GM03348 (cell line): ENCODE results near the gene PAOX.

Experiments used
- DNase-seq: peaks from one replicate; pipeline ENCODE4 v3.0.0; 2012; ENCODE audit warnings: low spot score

Gene PAOX

DNA sequence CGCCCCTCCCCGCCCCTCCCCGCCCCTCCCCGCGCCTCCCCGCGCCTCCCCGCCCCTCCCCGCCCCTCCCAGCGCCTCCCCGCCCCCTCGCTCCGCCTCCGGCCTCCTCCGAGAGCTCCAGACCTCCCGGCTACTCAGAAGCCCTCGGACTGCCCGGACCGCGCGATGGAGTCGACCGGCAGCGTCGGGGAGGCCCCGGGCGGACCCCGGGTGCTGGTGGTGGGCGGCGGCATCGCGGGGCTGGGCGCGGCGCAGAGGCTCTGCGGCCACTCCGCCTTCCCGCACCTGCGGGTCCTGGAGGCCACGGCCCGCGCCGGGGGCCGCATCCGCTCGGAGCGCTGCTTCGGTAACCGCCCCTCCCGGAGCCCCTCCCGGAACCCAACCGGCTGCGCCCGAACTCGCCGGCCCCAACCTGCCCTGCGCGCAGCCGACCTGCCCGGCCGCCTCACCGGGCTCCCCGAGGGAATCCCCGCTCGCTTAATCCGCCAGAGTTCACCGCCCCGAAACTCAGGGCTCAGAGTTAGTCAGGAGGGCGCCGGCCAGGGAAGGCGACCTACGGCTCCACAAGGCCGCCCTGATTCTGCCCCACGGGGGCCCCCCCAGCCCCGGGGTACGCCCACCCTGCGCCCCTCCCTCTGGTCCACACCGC lies at the start of gene PAOX:
Gene PAOX, plus strand, starts transcription at position 111 of the 649 bp plus-strand sequence. Its CDS starts 55 bp downstream, at position 166.
- DNase-seq = peak; percentile 94

- peak; percentile 91 for DNase-seq
Observed at GRCh38 chr10:133329491-133330202, 49.4 kb upstream of the PAOX start.

- DNase-seq = no peak
Observed at GRCh38 chr10:133332936-133333699, 45.9 kb upstream of the PAOX start.

GRCh38 chr10:133334503-133335245 lies 44.4 kb upstream of the PAOX start:
- DNase-seq = peak; percentile 43

DNA sequence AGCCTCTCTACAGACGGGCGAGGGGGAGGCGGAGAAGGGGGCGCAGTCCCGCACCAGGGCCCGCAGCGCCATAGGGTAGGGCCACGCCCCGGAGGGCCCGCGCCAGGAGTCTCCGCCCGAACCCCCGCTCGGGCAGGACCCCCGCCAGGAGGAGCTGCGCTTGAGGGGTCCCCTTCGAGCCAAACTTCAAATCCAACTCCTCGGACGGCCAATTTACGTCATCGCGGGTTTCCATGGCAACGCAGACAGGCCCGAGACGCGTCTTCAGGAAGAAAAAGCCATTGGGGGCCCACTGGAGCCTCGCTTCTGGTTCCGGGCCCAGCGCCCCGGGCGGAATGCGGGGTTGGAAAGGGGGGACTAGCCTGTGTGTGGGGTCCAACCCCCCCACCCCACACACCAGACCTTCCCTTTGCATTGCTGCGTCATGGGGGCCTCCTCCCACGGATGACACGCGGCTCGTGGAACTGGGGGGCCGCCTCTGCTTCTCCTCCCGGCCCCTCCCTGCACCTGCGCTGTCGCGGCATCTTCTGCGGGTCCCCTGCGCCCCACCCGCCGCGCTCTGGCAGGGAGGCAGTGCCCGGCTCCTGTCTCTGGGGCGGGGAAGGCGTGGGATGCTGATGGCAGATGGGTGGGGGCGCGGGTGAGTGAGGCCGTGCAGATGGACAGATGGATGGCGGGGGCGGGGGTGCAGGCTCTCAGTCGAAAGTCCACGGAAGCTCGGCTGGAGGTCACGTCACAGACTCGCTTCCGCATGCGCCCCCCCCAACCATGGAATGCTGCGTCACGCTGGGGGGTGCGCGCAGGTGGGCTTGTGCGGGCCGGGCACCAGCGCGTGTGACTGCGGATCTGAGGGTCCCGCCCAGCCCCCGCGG lies 43.6 kb upstream of the PAOX start:
- peak; percentile 64 for DNase-seq

DNA sequence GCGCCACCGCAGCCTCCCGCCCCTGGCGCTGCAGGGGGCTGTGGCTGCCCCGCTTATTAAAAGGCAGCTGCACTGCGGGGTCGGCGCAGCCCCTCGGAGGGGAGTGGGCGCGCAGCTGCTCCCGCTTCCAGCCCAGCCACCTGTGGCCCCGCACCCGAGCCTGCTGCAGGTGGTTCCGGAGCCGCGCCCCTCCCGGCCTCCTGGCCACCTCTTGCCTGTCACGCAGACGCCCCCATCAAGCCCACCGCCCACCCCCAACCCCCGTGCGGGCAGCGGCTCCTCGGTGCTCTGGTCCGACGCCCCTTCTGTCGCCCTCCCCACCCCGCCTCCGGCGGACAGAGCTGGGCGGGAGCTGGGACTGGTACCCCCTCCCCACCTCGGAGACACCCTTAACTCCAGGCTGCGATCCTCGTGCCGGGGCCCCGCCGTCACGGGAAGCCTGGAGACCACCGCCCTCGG lies 42.9 kb upstream of the PAOX start:
- DNase-seq = no peak

DNA sequence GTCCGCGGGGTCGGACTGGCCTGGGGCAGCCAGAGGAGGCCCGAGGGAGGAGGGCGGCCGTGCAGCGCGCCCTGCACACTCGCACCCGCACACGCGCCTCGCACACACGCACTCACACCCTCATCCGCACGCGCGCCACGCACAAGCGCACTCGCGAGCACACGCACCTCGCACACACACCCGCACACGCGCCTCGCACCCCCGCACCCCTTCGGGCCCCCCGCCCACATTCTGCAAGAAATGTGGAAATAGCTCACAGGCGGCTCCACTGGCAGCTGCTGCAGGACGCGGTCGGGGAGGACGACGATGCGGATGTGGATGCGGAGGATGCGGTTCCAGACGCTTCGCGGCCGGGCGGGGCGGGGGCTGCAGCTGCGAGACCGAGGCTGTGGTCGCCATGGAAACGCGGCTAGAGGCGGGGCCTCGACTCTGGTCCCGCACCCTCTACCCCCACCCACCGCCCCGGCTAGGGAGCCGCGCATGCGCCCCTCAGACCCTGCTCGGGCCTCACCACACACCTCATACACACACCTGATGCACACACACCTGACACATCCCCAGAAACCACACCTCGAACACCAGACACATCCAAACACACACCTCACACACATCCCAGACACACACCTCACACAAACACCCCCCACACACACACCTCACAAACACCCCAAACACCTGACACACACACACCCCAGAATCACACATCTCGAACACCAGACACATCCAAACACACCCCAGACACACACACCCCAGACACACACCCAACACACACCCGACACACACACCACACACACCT lies 42.3 kb upstream of the PAOX start, which contains the start of gene CALY:
Gene CALY, minus strand, starts transcription at position 320 of the 793 bp plus-strand sequence. CDS start 7,907 bp downstream, outside the sequence.
- DNase-seq = no peak

DNA sequence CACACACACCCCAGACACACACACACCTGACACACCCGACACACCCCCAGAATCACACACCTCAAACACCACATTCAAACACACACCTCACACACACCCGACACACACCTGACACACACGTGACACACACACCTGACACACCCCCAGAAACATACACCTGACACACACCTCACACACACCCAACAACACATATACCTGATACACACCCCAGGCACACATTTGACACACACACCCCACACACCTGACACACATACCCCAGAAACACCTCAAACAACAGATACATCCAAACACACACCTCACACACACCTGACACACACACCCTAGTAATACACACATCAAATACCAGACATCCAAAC lies 41.7 kb upstream of the PAOX start:
- no peak for DNase-seq

GRCh38 chr10:133338080-133339071 lies 40.7 kb upstream of the PAOX start:
- no peak for DNase-seq

DNA sequence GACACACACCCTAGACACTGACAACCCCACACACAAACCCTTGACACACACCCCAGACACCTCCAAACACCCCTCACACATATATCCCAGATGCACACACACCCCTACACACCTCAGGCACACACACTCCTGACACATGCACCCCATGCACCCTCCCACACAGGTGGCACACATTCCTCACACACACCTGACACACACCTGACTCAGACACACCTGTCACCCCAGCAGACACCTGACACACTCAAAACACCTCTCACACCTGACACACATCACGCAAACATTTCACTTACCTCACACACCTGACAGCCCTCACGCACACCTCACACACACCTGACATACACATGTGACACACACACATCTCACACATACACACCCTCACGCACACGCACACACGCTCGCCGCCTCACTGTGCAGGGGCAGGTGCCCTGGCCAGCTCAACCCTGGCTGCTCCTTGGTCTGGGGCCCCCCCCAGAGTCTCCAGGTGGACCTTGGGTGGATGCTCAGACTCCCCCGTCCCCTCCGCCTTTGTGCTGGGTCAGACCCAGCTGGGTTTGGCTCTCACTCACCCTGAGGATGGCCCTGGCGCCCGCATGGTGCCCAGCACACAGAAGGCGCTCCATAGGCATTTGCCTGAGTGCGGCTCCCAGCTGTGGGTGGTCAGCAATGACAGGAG lies 39.2 kb upstream of the PAOX start:
- no peak for DNase-seq

DNA sequence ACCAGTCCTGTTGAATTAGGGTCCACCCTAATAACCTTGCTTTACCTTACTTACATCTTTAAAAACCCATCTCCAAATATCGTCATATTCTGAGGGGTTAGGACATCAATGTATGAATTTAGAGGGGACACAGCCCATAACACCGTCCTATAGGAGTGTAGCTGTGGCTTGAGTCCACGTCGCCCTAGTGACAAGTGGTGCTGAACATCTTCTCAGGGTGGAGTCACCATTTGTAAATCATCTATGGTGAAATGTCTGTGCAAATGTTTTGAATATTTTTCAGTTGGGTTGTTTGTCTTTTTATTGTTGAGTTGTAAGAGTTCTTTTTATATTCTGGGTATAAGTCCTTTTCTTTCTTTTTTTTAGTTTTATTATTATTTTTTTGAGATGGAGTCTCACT lies 37.1 kb upstream of the PAOX start:
- no peak for DNase-seq

DNA sequence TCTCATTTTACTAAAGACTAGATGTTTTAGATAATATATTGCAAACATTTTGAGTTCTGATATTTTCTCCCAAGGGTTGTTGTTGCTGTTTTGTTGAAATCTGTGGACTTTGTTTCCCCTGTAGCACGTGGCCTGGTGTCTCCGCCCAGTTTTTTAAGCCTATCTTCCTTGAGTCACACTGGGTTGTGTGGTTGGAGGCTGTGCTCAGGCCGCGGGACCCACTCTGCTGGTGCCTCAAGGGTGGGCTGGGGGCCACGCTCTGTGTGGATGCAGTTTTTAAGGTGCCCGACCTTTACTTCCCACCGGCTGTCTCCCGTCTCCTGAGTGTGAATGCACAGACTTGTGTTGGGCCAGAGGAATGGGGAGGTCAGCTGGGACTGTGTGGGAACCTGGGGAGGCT lies 36.1 kb upstream of the PAOX start:
- DNase-seq = no peak

- DNase-seq = no peak
Observed at GRCh38 chr10:133343558-133343957, 35.5 kb upstream of the PAOX start.

- DNase-seq = no peak
Observed at GRCh38 chr10:133344236-133344635, 34.8 kb upstream of the PAOX start.

DNA sequence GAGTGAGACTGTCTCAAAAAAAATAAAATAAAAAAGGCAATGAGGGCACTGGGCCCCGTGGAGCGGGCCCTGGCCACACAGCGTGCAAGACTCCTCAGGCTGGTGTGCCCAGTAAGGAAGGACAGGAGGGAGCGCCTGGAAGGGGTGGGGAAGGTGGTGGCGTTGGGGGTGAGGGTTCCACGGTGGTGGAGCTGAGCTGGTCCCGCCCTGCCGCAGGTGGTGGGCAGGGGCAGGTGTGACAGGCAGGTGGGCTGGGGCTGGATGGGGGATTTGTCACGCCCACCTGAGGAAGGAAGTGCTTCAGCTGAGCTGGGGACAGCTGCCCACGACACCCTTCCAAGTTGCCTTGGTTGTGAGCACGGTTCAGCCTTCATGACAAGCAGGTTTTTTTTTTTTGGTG lies 32.6 kb upstream of the PAOX start:
- DNase-seq = no peak

DNA sequence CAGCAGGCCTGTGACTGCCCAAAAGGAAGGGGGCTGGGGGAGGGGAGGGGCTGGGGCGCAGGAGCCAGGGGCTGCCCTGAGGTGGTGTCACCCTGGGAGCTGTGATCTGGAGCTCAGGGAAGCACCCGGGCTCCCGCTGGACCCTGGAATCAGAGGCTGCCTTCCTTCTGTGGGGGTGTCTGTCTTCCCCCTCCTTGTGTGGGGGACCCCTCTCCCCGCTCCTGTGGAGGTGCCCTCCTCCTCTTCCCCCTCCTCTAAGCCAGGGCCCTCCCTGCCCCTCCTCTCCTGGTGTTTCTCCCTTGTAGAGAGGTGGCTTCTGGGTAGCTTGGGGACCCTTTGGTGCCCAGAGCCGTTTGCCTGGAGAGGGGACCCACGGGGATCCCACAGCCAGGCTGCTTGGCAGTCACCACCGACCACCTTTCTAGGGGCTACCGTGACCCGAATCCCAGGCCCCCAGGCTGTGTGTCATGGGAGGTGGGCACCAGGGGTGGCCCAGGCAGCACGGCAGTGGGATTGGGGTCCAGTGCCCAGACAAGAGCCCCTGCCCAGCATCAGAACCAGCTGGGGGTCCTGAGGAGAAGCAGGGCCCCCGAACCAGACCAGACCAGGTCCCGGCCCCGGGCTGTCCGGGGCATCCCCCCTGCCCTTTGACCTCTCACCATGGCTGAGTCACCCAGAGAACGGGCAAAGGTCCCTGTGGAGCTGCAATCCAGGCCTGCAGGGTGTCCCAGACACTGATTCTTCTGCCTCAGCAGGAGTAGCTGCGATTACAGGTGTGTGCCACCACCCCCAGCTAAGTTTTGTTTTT lies 31.1 kb upstream of the PAOX start:
- no peak for DNase-seq

DNA sequence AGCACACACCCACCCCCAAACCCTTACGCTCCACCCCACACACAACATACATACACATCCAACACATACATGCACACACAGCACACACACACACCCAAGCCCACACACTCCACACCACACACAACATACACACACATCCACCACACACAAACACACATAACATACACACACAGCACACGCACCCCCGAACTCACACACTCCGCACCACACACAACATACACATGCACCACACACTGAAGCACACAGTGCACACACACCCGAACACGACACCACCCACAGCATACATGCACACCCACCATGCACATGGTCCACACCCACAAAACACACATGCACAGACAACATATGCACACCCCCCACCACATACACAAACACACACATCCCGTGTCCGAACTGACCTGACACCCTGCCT lies 29.9 kb upstream of the PAOX start:
- DNase-seq = no peak

DNA sequence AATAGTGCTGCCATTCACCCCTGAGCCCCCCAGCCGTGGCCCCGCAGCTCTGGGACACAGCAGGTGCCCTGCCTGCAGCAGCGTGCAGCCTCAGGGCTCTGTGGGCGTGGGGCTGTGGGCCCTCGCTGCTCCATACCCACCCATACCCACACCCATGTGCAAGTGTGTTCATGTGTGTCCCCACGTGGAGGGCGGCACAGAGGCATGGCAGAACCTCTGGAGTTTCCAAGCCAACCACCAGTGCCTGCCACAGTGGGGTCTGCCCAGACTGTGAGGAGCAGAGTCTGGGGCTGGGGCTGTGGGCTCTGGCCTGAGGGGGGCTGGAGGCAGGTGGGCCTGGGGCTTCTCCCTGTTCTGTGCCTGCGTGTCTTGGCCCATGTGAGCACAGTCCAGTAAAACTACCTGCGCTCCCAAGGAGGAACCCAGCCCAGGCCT lies 29.5 kb upstream of the PAOX start:
- DNase-seq = no peak
